ENCODE measurements around the gene CCDC107. TPM values are rescaled to one million over a fixed set of nuclear protein-coding genes. Genes with fewer than 3 reads are reported as not detected.

Gene CCDC107
- total RNA-seq, 1 experiment from 2014 or later: 12.0 TPM

- H2BK15ac ChIP-seq (ENCODE audit: low read depth, low read length): no peak overlapping the region
- no peak overlapping the region for H4K5ac ChIP-seq (ENCODE audit: insufficient read length, low read depth, low read length)
- no peak overlapping the region for H3K23ac ChIP-seq (ENCODE audit: insufficient read length, low read depth, low read length)
- no peak overlapping the region for H2AK5ac ChIP-seq (ENCODE audit: insufficient read length, low read length)
- no peaks in the 10 kb centered on the region; the same call in 1 of the 2 replicates for H3K27me3 Mint-ChIP-seq (ENCODE audit: low read depth)
- no peak overlapping the region for H2BK120ac ChIP-seq (ENCODE audit: low read depth, low read length, poor library complexity, severe bottlenecking)
- no peaks in the 10 kb centered on the region for H3K9me3 ChIP-seq (ENCODE audit: control insufficient read depth, low read depth, low read length)
- no peak overlapping the region for H2BK20ac ChIP-seq (ENCODE audit: low read depth, low read length, poor library complexity, severe bottlenecking)
- no peak overlapping the region for H2BK5ac ChIP-seq (ENCODE audit: insufficient read length, low read length)
- H4K91ac ChIP-seq (ENCODE audit: insufficient read length, low read depth, low read length): no peak overlapping the region
- H3K56ac ChIP-seq (ENCODE audit: insufficient read length, low read depth, low read length): no peak overlapping the region
- peak overlapping the region; percentile 84 to 93 for H3K4me3 Mint-ChIP-seq
- no peak overlapping the region for H3K27ac ChIP-seq (ENCODE audit: insufficient read length, low read depth, low read length)
- no peaks in the 10 kb centered on the region for H3K79me1 ChIP-seq (ENCODE audit: insufficient read depth, low read depth, low read length, poor library complexity, severe bottlenecking)
- no peak overlapping the region for H4K8ac ChIP-seq (replicated peaks; ENCODE audit: insufficient read length, low read depth, low read length)
- H3T11ph ChIP-seq (ENCODE audit: low read length): no peak overlapping the region
- H4K20me1 ChIP-seq (ENCODE audit: control insufficient read depth, insufficient read depth, insufficient read length): no peaks in the 10 kb centered on the region
- DNase-seq: peak; percentile 52
- H3K14ac ChIP-seq (ENCODE audit: insufficient read depth, low read length): no peak overlapping the region
- no peak overlapping the region for H3K9ac ChIP-seq (ENCODE audit: extremely low read depth, insufficient read length, low read length)
- H3K18ac ChIP-seq (ENCODE audit: insufficient read length, low read depth, low read length): no peak overlapping the region
- no peak overlapping the region for H3K4ac ChIP-seq (ENCODE audit: low read depth, low read length)
- TF ChIP-seq, protein P1, sequence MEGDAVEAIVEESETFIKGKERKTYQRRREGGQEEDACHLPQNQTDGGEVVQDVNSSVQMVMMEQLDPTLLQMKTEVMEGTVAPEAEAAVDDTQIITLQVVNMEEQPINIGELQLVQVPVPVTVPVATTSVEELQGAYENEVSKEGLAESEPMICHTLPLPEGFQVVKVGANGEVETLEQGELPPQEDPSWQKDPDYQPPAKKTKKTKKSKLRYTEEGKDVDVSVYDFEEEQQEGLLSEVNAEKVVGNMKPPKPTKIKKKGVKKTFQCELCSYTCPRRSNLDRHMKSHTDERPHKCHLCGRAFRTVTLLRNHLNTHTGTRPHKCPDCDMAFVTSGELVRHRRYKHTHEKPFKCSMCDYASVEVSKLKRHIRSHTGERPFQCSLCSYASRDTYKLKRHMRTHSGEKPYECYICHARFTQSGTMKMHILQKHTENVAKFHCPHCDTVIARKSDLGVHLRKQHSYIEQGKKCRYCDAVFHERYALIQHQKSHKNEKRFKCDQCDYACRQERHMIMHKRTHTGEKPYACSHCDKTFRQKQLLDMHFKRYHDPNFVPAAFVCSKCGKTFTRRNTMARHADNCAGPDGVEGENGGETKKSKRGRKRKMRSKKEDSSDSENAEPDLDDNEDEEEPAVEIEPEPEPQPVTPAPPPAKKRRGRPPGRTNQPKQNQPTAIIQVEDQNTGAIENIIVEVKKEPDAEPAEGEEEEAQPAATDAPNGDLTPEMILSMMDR (conservative IDR thresholded peaks at IDR 0.05): peak; percentile 31; the same call in 2 of the 3 replicates
- H3K27ac Mint-ChIP-seq: peak overlapping the region in 1 of 3 experiments; percentile 42; a peak in 2 of 7 replicates
- H3K36me3 Mint-ChIP-seq (ENCODE audit: insufficient read depth in 1 of 3, low read depth in 3 of 3): peaks cover 6 to 22% (median 13%) of the 10 kb centered on the region in 3 experiments
- peaks cover 3% of the 10 kb centered on the region; the same call in 1 of the 2 replicates for H3K4me1 ChIP-seq (ENCODE audit: insufficient read depth, low read length)
- H3K27me3 ChIP-seq (ENCODE audit: insufficient read depth, low read length): no peaks in the 10 kb centered on the region
- no peak overlapping the region for H2AFZ ChIP-seq (ENCODE audit: low read length)
- H3K4me1 Mint-ChIP-seq: peaks cover 26 to 27% of the 10 kb centered on the region in 2 experiments
- no peaks in the 10 kb centered on the region; the same call in 1 of the 2 replicates for H3K79me2 ChIP-seq (ENCODE audit: insufficient read depth, low read length)
- H3K4me2 ChIP-seq (ENCODE audit: insufficient read depth, insufficient read length, low read length): peak overlapping the region; percentile 65
- H2BK12ac ChIP-seq (ENCODE audit: insufficient read length, low read depth, low read length): no peak overlapping the region
- H3K9me3 Mint-ChIP-seq: peaks cover 0 to 2% of the 10 kb centered on the region in 2 experiments; a peak in 2 of 5 replicates
- no CpG with 5 or more reads among the region's 13 CpGs for WGBS (ENCODE audit: extremely low coverage, insufficient read length, low lambda C conversion rate)
- peaks cover 6% of the 10 kb centered on the region for H3K23me2 ChIP-seq (ENCODE audit: insufficient read length, low read depth, low read length, poor library complexity, severe bottlenecking)
These were observed 33.7 kb downstream of the CCDC107 start for GRCh38 chr9:35691757-35692301.

Measured in H9 (cell line).